Ovary (tissue), 3 donors: Measurements from ENCODE around the gene FAM184B.

ENCODE experiments used
- CTCF ChIP-seq, 3 donors: fragments of 450-650 bp in 2 of 3; fragments of 200-600 bp in 1 of 3; IDR thresholded peaks; one replicate each; pipeline versions ENCODE4 v1.5.1 to v1.8.0; 2016 to 2022; ENCODE audit warnings: antibody characterized with exemption in 3 of 3, mild to moderate bottlenecking in 1 of 3
- EP300 ChIP-seq: sonication (generic); formaldehyde crosslinking; IDR thresholded peaks from one replicate; pipeline ENCODE4 v1.6.1; 2017; ENCODE audit warnings: antibody characterized with exemption
- POLR2A ChIP-seq: fragments of 450-650 bp; IDR thresholded peaks from one replicate; pipeline ENCODE4 v1.6.1; 2017; ENCODE audit warnings: antibody characterized with exemption, mild to moderate bottlenecking, moderate library complexity
- donor health status: DM: no; HTN: no; CAD: no.

- TF ChIP-seq CTCF (IDR thresholded peaks at IDR 0.05) (no peak), POLR2A (no peak), EP300 (no peak)
These were observed 62.3 kb downstream of the FAM184B start for GRCh38 chr4:17719106-17719505.
